Measurements from ENCODE around the gene CD6. TPM values are rescaled to one million over a fixed set of nuclear protein-coding genes. Genes with fewer than 3 reads are reported as not detected.

CD6 gene
- total RNA-seq, 3 donors from 2014 or later = 0.80 to 1.9 (median 0.98) TPM

DNA sequence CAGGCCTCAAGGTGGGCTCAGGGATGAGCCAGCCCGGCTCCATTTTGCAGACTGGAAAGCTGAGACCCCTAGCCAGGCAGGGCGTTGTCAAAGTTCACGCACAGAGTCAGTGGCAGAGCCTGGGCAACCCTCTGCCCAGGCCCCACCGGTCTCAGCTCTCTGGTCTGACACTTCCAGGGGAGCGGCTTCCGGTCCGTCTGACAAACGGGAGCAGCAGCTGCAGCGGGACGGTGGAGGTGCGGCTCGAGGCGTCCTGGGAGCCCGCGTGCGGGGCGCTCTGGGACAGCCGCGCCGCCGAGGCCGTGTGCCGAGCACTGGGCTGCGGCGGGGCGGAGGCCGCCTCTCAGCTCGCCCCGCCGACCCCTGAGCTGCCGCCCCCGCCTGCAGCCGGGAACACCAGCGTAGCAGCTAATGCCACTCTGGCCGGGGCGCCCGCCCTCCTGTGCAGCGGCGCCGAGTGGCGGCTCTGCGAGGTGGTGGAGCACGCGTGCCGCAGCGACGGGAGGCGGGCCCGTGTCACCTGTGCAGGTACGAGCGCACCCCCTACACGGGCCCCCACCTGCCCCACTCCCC is 36.0 kb downstream of the CD6 start:
- Histone ChIP-seq H3K36me3 (no peaks in the 10 kb centered on the region), H3K4me3 (peak overlapping the region; percentile 28 to 60 (median 49)), H3K9me3 (no peaks in the 10 kb centered on the region), H3K27me3 (no peaks in the 10 kb centered on the region), H3K4me1 (peaks cover 0 to 5% of the 10 kb centered on the region in 2 donors), H3K27ac (no peak overlapping the region)
- TF ChIP-seq POLR2A (IDR thresholded peaks at IDR 0.05) (no peak), POLR2AphosphoS5 (IDR thresholded peaks at IDR 0.05) (no peak), CTCF (IDR thresholded peaks at IDR 0.05) (no peak)
- no peak for DNase-seq (ENCODE audit: low spot score in 2 of 2)
- intact Hi-C loops (cut with DNase I; ENCODE audit: low total_unique reads) = no loop called here

- Histone ChIP-seq H3K27me3 (no peaks in the 10 kb centered on the region), H3K9me3 (no peaks in the 10 kb centered on the region), H3K4me1 (peaks cover 0 to 5% of the 10 kb centered on the region in 2 donors), H3K36me3 (no peaks in the 10 kb centered on the region), H3K4me3 (peak overlapping the region; percentile 28 to 60 (median 49)), H3K27ac (no peak overlapping the region)
- DNase-seq (ENCODE audit: low spot score in 2 of 2) = no peak
- TF ChIP-seq POLR2A (IDR thresholded peaks at IDR 0.05) (no peak), POLR2AphosphoS5 (IDR thresholded peaks at IDR 0.05) (no peak), CTCF (IDR thresholded peaks at IDR 0.05) (no peak)
- intact Hi-C loops (cut with DNase I; ENCODE audit: low total_unique reads) = no loop called here
Measured at GRCh38 chr11:61007956-61008896, 36.7 kb downstream of the CD6 start.

- no peak for TF ChIP-seq POLR2A (IDR thresholded peaks at IDR 0.05)
- no peak for TF ChIP-seq CTCF (IDR thresholded peaks at IDR 0.05)
- TF ChIP-seq POLR2AphosphoS5 (IDR thresholded peaks at IDR 0.05) = no peak
- no peak for DNase-seq (ENCODE audit: low spot score in 2 of 2)
- peaks cover 0 to 5% of the 10 kb centered on the region in 2 donors for H3K4me1 ChIP-seq
Measured at GRCh38 chr11:61008971-61009370, 37.5 kb downstream of the CD6 start.

DNA sequence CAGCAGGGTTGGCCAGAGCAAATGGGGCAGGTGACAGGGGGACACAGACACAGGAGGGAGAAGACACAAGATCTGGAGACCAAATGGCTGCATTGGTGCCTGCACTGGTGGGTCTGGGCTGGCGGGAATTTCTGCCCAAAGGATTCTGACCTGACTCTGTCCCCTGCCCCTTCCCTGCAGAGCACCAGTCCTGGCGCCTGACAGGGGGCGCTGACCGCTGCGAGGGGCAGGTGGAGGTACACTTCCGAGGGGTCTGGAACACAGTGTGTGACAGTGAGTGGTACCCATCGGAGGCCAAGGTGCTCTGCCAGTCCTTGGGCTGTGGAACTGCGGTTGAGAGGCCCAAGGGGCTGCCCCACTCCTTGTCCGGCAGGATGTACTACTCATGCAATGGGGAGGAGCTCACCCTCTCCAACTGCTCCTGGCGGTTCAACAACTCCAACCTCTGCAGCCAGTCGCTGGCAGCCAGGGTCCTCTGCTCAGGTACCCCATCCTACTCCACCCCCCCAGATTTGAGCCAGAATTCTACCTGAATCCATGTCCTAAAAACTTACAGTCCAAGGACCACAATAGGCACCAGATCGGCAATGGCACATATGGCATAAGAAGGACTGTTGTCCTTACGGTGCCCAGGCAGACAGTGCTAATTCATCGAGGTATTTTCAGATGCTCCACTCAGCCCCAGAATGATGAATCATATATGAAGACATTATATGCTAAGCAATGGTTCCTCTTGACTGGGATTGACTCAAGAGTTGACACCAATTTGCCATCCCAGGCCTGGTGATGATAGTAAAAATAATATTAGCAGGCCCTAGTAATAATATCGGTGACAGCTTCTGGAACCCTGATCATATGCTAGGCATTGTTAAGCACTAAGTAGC is 38.2 kb downstream of the CD6 start:
- no peak overlapping the region for H3K4me3 ChIP-seq
- intact Hi-C loops (cut with DNase I; ENCODE audit: low total_unique reads) = no loop called here
- H3K27ac ChIP-seq = no peak overlapping the region
- H3K27me3 ChIP-seq = no peaks in the 10 kb centered on the region
- no peak for DNase-seq (ENCODE audit: low spot score in 2 of 2)
- no peaks in the 10 kb centered on the region for H3K4me1 ChIP-seq
- H3K36me3 ChIP-seq = no peaks in the 10 kb centered on the region
- TF ChIP-seq POLR2A (IDR thresholded peaks at IDR 0.05) (no peak), POLR2AphosphoS5 (IDR thresholded peaks at IDR 0.05) (no peak), CTCF (IDR thresholded peaks at IDR 0.05) (no peak)
- H3K9me3 ChIP-seq = no peaks in the 10 kb centered on the region

More at GRCh38 chr11:61008971-61009370, 37.5 kb downstream of the CD6 start:
- no peak overlapping the region for H3K27ac ChIP-seq
- no peaks in the 10 kb centered on the region for H3K27me3 ChIP-seq
- H3K4me3 ChIP-seq = no peak overlapping the region
- H3K36me3 ChIP-seq = no peaks in the 10 kb centered on the region
- intact Hi-C loops (cut with DNase I; ENCODE audit: low total_unique reads) = no loop called here
- no peaks in the 10 kb centered on the region for H3K9me3 ChIP-seq

Measured in breast epithelium (tissue), 4 donors.